SJSA1 (cell line): ENCODE results near the gene KCNJ3. TPM values are rescaled to one million over a fixed set of nuclear protein-coding genes. Genes with fewer than 3 reads are reported as not detected.

ENCODE experiments used
- DNase-seq, 2 experiments: peaks; one replicate each; pipeline ENCODE4 v3.0.0-alpha.2; 2015 to 2020; ENCODE audit warnings: low spot score in 2 of 2, low read depth in 1 of 2
- H3K27ac ChIP-seq: fragments of 250-450 bp; sonication (Bioruptor Pico); 2 replicates; pipeline ENCODE4 v1.5.1; 2020; ENCODE audit warnings: mild to moderate bottlenecking, moderate library complexity
- H3K27me3 ChIP-seq: fragments of 250-450 bp; sonication (Bioruptor Pico); replicated peaks from 2 replicates; pipeline ENCODE4 v1.5.1; 2020; ENCODE audit warnings: mild to moderate bottlenecking, moderate library complexity
- H3K36me3 ChIP-seq: fragments of 250-450 bp; sonication (Bioruptor Pico); 2 replicates; pipeline ENCODE4 v1.5.1; 2020; ENCODE audit warnings: mild to moderate bottlenecking
- H3K4me1 ChIP-seq: fragments of 250-450 bp; sonication (Bioruptor Pico); replicated peaks from 2 replicates; pipeline ENCODE4 v1.6.1; 2021; ENCODE audit warnings: mild to moderate bottlenecking
- H3K4me3 ChIP-seq: fragments of 250-450 bp; sonication (Bioruptor Pico); 2 replicates; pipeline ENCODE4 v1.5.1; 2020; ENCODE audit warnings: mild to moderate bottlenecking
- H3K9me3 ChIP-seq: fragments of 250-450 bp; sonication (Bioruptor Pico); replicated peaks from 2 replicates; pipeline ENCODE4 v1.5.1; 2020; ENCODE audit warnings: mild to moderate bottlenecking
- total RNA-seq: library from RNA; depleted of rRNA; stranded (reverse); fragments of >200 nt; shearing (Covaris generic); gene quantifications from 2 replicates; pipeline ENCODE4 v1.2.3, GENCODE V29; 2014

The KCNJ3 gene
- total RNA-seq, 1 experiment from 2014 or later = not detected

- Histone ChIP-seq H3K27me3 (no peaks in the 10 kb centered on the region), H3K27ac (no peak overlapping the region), H3K36me3 (no peaks in the 10 kb centered on the region), H3K4me3 (no peak overlapping the region), H3K9me3 (peaks cover 5% of the 10 kb centered on the region), H3K4me1 (no peaks in the 10 kb centered on the region)
- DNase-seq = no peak
These were observed 2.1 kb upstream of the KCNJ3 start for GRCh38 chr2:154696369-154696768.

GRCh38 chr2:154696810-154697417 is 1.6 kb upstream of the KCNJ3 start:
- H3K36me3 ChIP-seq = no peaks in the 10 kb centered on the region
- H3K27me3 ChIP-seq = no peaks in the 10 kb centered on the region
- peaks cover 5% of the 10 kb centered on the region for H3K9me3 ChIP-seq
- H3K4me3 ChIP-seq = no peak overlapping the region
- no peak overlapping the region for H3K27ac ChIP-seq
- DNase-seq = no peak
- no peaks in the 10 kb centered on the region for H3K4me1 ChIP-seq

GRCh38 chr2:154697418-154698252 is 860 bp upstream of the KCNJ3 start:
- no peak overlapping the region for H3K4me3 ChIP-seq
- H3K27ac ChIP-seq = no peak overlapping the region
- no peaks in the 10 kb centered on the region for H3K27me3 ChIP-seq
- DNase-seq = no peak
- no peaks in the 10 kb centered on the region for H3K4me1 ChIP-seq
- peaks cover 5% of the 10 kb centered on the region for H3K9me3 ChIP-seq
- no peaks in the 10 kb centered on the region for H3K36me3 ChIP-seq

- Histone ChIP-seq H3K27ac (no peak overlapping the region), H3K4me3 (no peak overlapping the region), H3K36me3 (no peaks in the 10 kb centered on the region), H3K9me3 (peaks cover 5% of the 10 kb centered on the region), H3K27me3 (no peaks in the 10 kb centered on the region), H3K4me1 (no peaks in the 10 kb centered on the region)
- no peak for DNase-seq
These were observed 453 bp downstream of the KCNJ3 start for GRCh38 chr2:154698721-154699574.

- H3K4me3 ChIP-seq = no peak overlapping the region
- DNase-seq = no peak
- H3K27me3 ChIP-seq = no peaks in the 10 kb centered on the region
- peaks cover 5% of the 10 kb centered on the region for H3K9me3 ChIP-seq
- no peaks in the 10 kb centered on the region for H3K36me3 ChIP-seq
- H3K27ac ChIP-seq = no peak overlapping the region
- no peaks in the 10 kb centered on the region for H3K4me1 ChIP-seq
These were observed 1.1 kb downstream of the KCNJ3 start for GRCh38 chr2:154699575-154699930.

- no peaks in the 10 kb centered on the region for H3K4me1 ChIP-seq
- no peak overlapping the region for H3K27ac ChIP-seq
- H3K9me3 ChIP-seq = peaks cover 5% of the 10 kb centered on the region
- no peak for DNase-seq
- no peak overlapping the region for H3K4me3 ChIP-seq
- H3K27me3 ChIP-seq = no peaks in the 10 kb centered on the region
- no peaks in the 10 kb centered on the region for H3K36me3 ChIP-seq
These were observed 1.6 kb downstream of the KCNJ3 start for GRCh38 chr2:154700136-154700535.

- DNase-seq = no peak
- Histone ChIP-seq H3K27me3 (no peaks in the 10 kb centered on the region), H3K4me1 (no peaks in the 10 kb centered on the region), H3K36me3 (no peaks in the 10 kb centered on the region), H3K4me3 (no peak overlapping the region), H3K9me3 (no peaks in the 10 kb centered on the region), H3K27ac (no peak overlapping the region)
These were observed 6.5 kb downstream of the KCNJ3 start for GRCh38 chr2:154704991-154705390.

GRCh38 chr2:154706660-154707059 is 8.2 kb downstream of the KCNJ3 start:
- Histone ChIP-seq H3K4me3 (no peak overlapping the region), H3K9me3 (no peaks in the 10 kb centered on the region), H3K27ac (no peak overlapping the region), H3K36me3 (no peaks in the 10 kb centered on the region), H3K27me3 (no peaks in the 10 kb centered on the region), H3K4me1 (no peaks in the 10 kb centered on the region)
- DNase-seq = no peak

- Histone ChIP-seq H3K4me1 (no peaks in the 10 kb centered on the region), H3K27ac (no peak overlapping the region), H3K27me3 (no peaks in the 10 kb centered on the region), H3K4me3 (no peak overlapping the region), H3K9me3 (no peaks in the 10 kb centered on the region), H3K36me3 (no peaks in the 10 kb centered on the region)
- no peak for DNase-seq
These were observed 9.6 kb downstream of the KCNJ3 start for GRCh38 chr2:154707994-154708575.

GRCh38 chr2:154709215-154709614 is 10.7 kb downstream of the KCNJ3 start:
- Histone ChIP-seq H3K27me3 (no peaks in the 10 kb centered on the region), H3K4me1 (no peaks in the 10 kb centered on the region), H3K9me3 (no peaks in the 10 kb centered on the region), H3K27ac (no peak overlapping the region), H3K4me3 (no peak overlapping the region), H3K36me3 (no peaks in the 10 kb centered on the region)
- no peak for DNase-seq

GRCh38 chr2:154710078-154710477 is 11.6 kb downstream of the KCNJ3 start:
- no peak overlapping the region for H3K4me3 ChIP-seq
- DNase-seq = no peak
- no peak overlapping the region for H3K27ac ChIP-seq
- H3K9me3 ChIP-seq = 0 out of 2 replicates have a peak, but pooled peaks cover 5% of the 10 kb centered on the region
- no peaks in the 10 kb centered on the region for H3K4me1 ChIP-seq
- no peaks in the 10 kb centered on the region for H3K27me3 ChIP-seq
- H3K36me3 ChIP-seq = no peaks in the 10 kb centered on the region

GRCh38 chr2:154710685-154711084 is 12.2 kb downstream of the KCNJ3 start:
- H3K9me3 ChIP-seq = 0 out of 2 replicates have a peak, but pooled peaks cover 7% of the 10 kb centered on the region
- no peak overlapping the region for H3K27ac ChIP-seq
- H3K36me3 ChIP-seq = no peaks in the 10 kb centered on the region
- no peaks in the 10 kb centered on the region for H3K4me1 ChIP-seq
- DNase-seq = no peak
- no peaks in the 10 kb centered on the region for H3K27me3 ChIP-seq
- no peak overlapping the region for H3K4me3 ChIP-seq

- DNase-seq = no peak
- Histone ChIP-seq H3K36me3 (no peaks in the 10 kb centered on the region), H3K4me1 (no peaks in the 10 kb centered on the region), H3K27ac (no peak overlapping the region), H3K27me3 (no peaks in the 10 kb centered on the region), H3K9me3 (0 out of 2 replicates have a peak, but pooled peaks cover 7% of the 10 kb centered on the region), H3K4me3 (no peak overlapping the region)
These were observed 15.2 kb downstream of the KCNJ3 start for GRCh38 chr2:154713675-154714074.
